Panc1 (cell line): Measurements from ENCODE around the gene TBXAS1. TPM values are rescaled to one million over a fixed set of nuclear protein-coding genes. Genes with fewer than 3 reads are reported as not detected.

Experiments
- ATAC-seq: fragments of 200-7000 bp; cut with Tn5 transposase; 2 replicates; pipeline ENCODE4 v1.9.1; 2020; ENCODE audit warnings: mild to moderate bottlenecking, moderate library complexity
- BruUV-seq: library from RNA; stranded (reverse); fragments of 400-500 nt; replicated peaks from 2 replicates; lab custom pipeline; 2021; lab: Mats Ljungman, UMichigan
- CTCF ChIA-PET: fragments of 300-600 bp; sonication (Branson Sonifier 250); formaldehyde crosslinking; loops from one replicate; lab custom pipeline; 2022; ENCODE audit warnings: antibody characterized with exemption; lab: Charles Lee
- POLR2A ChIA-PET: fragments of 300-600 bp; sonication (Branson Sonifier 250); formaldehyde crosslinking; loops from one replicate; lab custom pipeline; 2022; ENCODE audit warnings: antibody characterized with exemption; lab: Charles Lee
- DNase-seq: peaks from one replicate; pipeline ENCODE4 v3.0.0-alpha.2; 2010; ENCODE audit warnings: low read depth, low spot score
- H3K27ac ChIP-seq: 2 replicates; pipeline ENCODE4 v1.5.1; 2011; ENCODE audit warnings: mild to moderate bottlenecking, low read length, inconsistent platforms
- H3K27me3 ChIP-seq: fragments of 200-500 bp; sonication (Bioruptor generic); 2 replicates; pipeline ENCODE4 v1.6.0; 2014; ENCODE audit warnings: low read length, inconsistent platforms; ENCODE audit not compliant: control insufficient read depth, insufficient read depth
- H3K36me3 ChIP-seq: fragments of 200-500 bp; sonication (Bioruptor generic); 2 replicates; pipeline ENCODE4 v1.5.1; 2014; ENCODE audit warnings: inconsistent platforms, mild to moderate bottlenecking, low read length, moderate library complexity; ENCODE audit not compliant: control insufficient read depth, insufficient read depth
- H3K4me1 ChIP-seq: 2 replicates; pipeline ENCODE4 v1.5.1; 2011; ENCODE audit warnings: inconsistent platforms, mild to moderate bottlenecking, low read length, moderate library complexity; ENCODE audit not compliant: control insufficient read depth, insufficient read depth
- H3K4me3 ChIP-seq, 2 experiments: 2 replicates each; pipeline ENCODE4 v1.5.1; 2011 to 2012; ENCODE audit warnings: low read depth in 2 of 2, low read length in 2 of 2, mild to moderate bottlenecking in 2 of 2, inconsistent platforms in 1 of 2, moderate library complexity in 1 of 2
- H3K9me3 ChIP-seq: fragments of 200-500 bp; sonication (Bioruptor generic); 2 replicates; pipeline ENCODE4 v1.5.1; 2014; ENCODE audit warnings: low read depth, mild to moderate bottlenecking, inconsistent platforms, low read length, moderate library complexity; ENCODE audit not compliant: control insufficient read depth, insufficient read depth
- CTCF ChIP-seq: fragments of 450-650 bp; IDR thresholded peaks from 2 replicates; pipeline ENCODE4 v1.5.1; 2017; ENCODE audit warnings: mild to moderate bottlenecking
- POLR2AphosphoS5 ChIP-seq: IDR thresholded peaks from 2 replicates; pipeline ENCODE4 v1.6.1; 2012; ENCODE audit warnings: mild to moderate bottlenecking, low read depth, low read length, moderate library complexity
- SIN3A ChIP-seq: IDR thresholded peaks from 2 replicates; pipeline ENCODE4 v1.6.1; 2012; ENCODE audit warnings: low read depth, mild to moderate bottlenecking, low read length, moderate library complexity, borderline replicate concordance; ENCODE audit not compliant: insufficient read depth
- TCF7L2 ChIP-seq: IDR thresholded peaks from 2 replicates; pipeline ENCODE4 v1.6.1; 2011; ENCODE audit warnings: mild to moderate bottlenecking, low read depth, low read length, inconsistent platforms
- in situ Hi-C: cut with HindIII; loops from 2 replicates; pipeline ENCODE4 v1.10.0; 2016; ENCODE audit warnings: low sequenced_read_pairs, low pct_unique_long_range_greater_than_20kb
- intact Hi-C: fragments of 100-400 bp; cut with micrococcal nuclease; formaldehyde crosslinking; loops from one replicate; pipeline ENCODE4 v1.10.0; 2022; ENCODE audit not compliant: unreplicated experiment
- total RNA-seq: library from RNA; stranded (reverse); gene quantifications from one replicate; pipeline ENCODE4 v1.2.1, GENCODE V29; 2021; ENCODE audit not compliant: unreplicated experiment
- TF ChIP-seq, protein P1 (sequence below), 2 experiments: IDR thresholded peaks; 2 replicates each; pipeline ENCODE4 v1.6.1; 2011 to 2012; ENCODE audit warnings: low read depth in 2 of 2, control low read depth in 1 of 2, low read length in 1 of 2, mild to moderate bottlenecking in 1 of 2, moderate library complexity in 1 of 2; ENCODE audit not compliant: insufficient read depth in 1 of 2

The TBXAS1 gene
- total RNA-seq, 1 experiment from 2014 or later: 4.4 TPM

DNA sequence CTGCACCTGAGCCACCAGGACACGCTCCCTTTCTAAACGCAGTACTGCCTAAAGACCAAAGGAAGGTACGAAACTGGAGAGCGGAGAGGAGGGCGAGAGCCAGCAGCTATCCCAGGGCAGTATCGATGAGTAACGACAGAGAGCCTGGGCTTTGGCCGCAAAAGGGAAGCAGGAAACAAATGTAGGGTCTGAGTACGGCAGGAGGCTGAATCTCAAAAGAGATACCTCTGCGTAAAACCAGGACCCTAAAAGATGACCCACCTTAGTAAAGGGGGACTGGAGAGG, 213.3 kb downstream of the TBXAS1 start:
- TF ChIP-seq, protein P1, sequence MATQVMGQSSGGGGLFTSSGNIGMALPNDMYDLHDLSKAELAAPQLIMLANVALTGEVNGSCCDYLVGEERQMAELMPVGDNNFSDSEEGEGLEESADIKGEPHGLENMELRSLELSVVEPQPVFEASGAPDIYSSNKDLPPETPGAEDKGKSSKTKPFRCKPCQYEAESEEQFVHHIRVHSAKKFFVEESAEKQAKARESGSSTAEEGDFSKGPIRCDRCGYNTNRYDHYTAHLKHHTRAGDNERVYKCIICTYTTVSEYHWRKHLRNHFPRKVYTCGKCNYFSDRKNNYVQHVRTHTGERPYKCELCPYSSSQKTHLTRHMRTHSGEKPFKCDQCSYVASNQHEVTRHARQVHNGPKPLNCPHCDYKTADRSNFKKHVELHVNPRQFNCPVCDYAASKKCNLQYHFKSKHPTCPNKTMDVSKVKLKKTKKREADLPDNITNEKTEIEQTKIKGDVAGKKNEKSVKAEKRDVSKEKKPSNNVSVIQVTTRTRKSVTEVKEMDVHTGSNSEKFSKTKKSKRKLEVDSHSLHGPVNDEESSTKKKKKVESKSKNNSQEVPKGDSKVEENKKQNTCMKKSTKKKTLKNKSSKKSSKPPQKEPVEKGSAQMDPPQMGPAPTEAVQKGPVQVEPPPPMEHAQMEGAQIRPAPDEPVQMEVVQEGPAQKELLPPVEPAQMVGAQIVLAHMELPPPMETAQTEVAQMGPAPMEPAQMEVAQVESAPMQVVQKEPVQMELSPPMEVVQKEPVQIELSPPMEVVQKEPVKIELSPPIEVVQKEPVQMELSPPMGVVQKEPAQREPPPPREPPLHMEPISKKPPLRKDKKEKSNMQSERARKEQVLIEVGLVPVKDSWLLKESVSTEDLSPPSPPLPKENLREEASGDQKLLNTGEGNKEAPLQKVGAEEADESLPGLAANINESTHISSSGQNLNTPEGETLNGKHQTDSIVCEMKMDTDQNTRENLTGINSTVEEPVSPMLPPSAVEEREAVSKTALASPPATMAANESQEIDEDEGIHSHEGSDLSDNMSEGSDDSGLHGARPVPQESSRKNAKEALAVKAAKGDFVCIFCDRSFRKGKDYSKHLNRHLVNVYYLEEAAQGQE (IDR thresholded peaks at IDR 0.05; ENCODE audit: insufficient read depth in 1 of 2, low read depth in 2 of 2, low read length in 1 of 2): no peak
- Histone ChIP-seq H3K9me3 (no peaks in the 10 kb centered on the region), H3K36me3 (0 out of 2 replicates have a peak, but pooled peaks cover 2% of the 10 kb centered on the region), H3K27ac (no peak overlapping the region), H3K27me3 (no peaks in the 10 kb centered on the region), H3K4me3 (no peak overlapping the region), H3K4me1 (no peaks in the 10 kb centered on the region)
- DNase-seq (no peak), ATAC-seq (no peak)
- POLR2A ChIA-PET: no interaction called here
- in situ Hi-C loops: no loop called here
- intact Hi-C loops: no loop called here
- no TSS peak for BruUV-seq
- CTCF ChIA-PET: no interaction called here

- no peak for ATAC-seq
- ChIA-PET CTCF (no interaction called here), POLR2A (no interaction called here)
- in situ Hi-C loops (no loop called here), intact Hi-C loops (no loop called here)
- DNase-seq: no peak
- no peaks in the 10 kb centered on the region for H3K4me1 ChIP-seq
- BruUV-seq: no TSS peak
- H3K27ac ChIP-seq: no peak overlapping the region
- no peak for TF ChIP-seq CTCF
- TF ChIP-seq POLR2AphosphoS5: no peak
- TF ChIP-seq TCF7L2: no peak
- no peak for TF ChIP-seq SIN3A
- TF ChIP-seq, protein P1 (IDR thresholded peaks at IDR 0.05; ENCODE audit: insufficient read depth in 1 of 2, low read depth in 2 of 2, low read length in 1 of 2): no peak
- no peak overlapping the region for H3K4me3 ChIP-seq
- H3K27me3 ChIP-seq: no peaks in the 10 kb centered on the region
- 0 out of 2 replicates have a peak, but pooled peaks cover 2% of the 10 kb centered on the region for H3K36me3 ChIP-seq
- no peaks in the 10 kb centered on the region for H3K9me3 ChIP-seq
These were observed 215.2 kb downstream of the TBXAS1 start for GRCh38 chr7:140044251-140044650.
